NB4 (cell line): ENCODE results near the gene TMEM89.

Experiments used
- DNase-seq: peaks from one replicate; pipeline ENCODE4 v3.0.0; 2010; ENCODE audit warnings: low read depth
- H3K4me3 ChIP-seq: one replicate; pipeline ENCODE4 v1.5.1; 2011; ENCODE audit warnings: mild to moderate bottlenecking, low read depth, low read length, moderate library complexity
- MYC ChIP-seq: IDR thresholded peaks from 2 replicates; pipeline ENCODE4 v1.6.1; 2011; ENCODE audit warnings: low read depth, low read length
- POLR2A ChIP-seq: IDR thresholded peaks from 2 replicates; pipeline ENCODE4 v1.6.1; 2011; ENCODE audit warnings: mild to moderate bottlenecking; ENCODE audit not compliant: insufficient read length; ENCODE audit errors: extremely low read depth
- TF ChIP-seq, protein P1 (sequence below): IDR thresholded peaks from 2 replicates; pipeline ENCODE4 v1.6.1; 2011; ENCODE audit warnings: low read depth, low read length
- TF ChIP-seq, protein P2 (sequence below): IDR thresholded peaks from one replicate; pipeline ENCODE4 v1.5.1; 2012; ENCODE audit warnings: low read depth, low read length

Gene TMEM89

DNA sequence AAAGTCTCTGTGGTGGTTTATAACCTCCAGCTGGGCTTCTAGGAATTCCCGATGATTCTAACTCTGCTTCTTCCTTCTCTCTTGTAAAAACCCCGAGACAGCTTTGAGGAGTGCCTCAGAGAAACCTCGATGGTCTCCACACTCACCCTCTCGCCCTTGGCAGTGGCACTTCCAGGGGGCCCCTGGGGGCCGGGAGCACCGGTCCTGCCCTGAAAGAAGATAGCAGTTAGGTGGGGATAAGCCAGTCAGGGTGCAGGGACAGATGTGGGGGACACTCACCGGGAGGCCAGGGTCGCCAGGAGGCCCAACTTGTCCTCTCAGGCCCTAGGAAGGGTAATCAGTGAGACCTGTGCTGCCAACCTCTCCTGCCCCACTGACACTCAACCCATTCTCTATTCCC is 36.2 kb downstream of the TMEM89 start:
- DNase-seq, result no peak
- TF ChIP-seq, protein P1, sequence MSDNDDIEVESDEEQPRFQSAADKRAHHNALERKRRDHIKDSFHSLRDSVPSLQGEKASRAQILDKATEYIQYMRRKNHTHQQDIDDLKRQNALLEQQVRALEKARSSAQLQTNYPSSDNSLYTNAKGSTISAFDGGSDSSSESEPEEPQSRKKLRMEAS, result no peak
- no peak overlapping the region for H3K4me3 ChIP-seq

DNA sequence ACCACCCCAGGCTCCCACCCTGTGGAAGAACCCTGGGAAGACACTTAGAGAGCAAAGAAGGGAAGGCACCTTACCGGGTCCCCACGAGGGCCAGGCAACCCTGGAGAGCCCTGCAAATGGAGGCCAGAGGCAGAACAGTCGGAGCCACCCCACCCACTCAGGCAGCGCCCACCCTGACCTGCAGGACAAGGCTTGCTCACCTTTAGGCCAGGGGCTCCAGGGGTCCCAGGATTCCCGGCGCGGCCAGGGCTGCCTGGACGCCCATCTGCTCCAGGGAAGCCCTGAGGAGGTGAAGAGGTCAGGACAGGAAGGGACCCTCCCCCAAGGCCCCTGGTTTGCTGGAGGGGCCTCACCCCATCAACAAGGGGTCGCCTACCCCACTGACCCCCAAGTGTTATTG is 36.7 kb downstream of the TMEM89 start:
- H3K4me3 ChIP-seq, result no peak overlapping the region
- DNase-seq, result no peak
- TF ChIP-seq MYC (no peak), POLR2A (no peak)
- TF ChIP-seq, protein P2, sequence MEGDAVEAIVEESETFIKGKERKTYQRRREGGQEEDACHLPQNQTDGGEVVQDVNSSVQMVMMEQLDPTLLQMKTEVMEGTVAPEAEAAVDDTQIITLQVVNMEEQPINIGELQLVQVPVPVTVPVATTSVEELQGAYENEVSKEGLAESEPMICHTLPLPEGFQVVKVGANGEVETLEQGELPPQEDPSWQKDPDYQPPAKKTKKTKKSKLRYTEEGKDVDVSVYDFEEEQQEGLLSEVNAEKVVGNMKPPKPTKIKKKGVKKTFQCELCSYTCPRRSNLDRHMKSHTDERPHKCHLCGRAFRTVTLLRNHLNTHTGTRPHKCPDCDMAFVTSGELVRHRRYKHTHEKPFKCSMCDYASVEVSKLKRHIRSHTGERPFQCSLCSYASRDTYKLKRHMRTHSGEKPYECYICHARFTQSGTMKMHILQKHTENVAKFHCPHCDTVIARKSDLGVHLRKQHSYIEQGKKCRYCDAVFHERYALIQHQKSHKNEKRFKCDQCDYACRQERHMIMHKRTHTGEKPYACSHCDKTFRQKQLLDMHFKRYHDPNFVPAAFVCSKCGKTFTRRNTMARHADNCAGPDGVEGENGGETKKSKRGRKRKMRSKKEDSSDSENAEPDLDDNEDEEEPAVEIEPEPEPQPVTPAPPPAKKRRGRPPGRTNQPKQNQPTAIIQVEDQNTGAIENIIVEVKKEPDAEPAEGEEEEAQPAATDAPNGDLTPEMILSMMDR, result no peak
- TF ChIP-seq, protein P1, result no peak

DNA sequence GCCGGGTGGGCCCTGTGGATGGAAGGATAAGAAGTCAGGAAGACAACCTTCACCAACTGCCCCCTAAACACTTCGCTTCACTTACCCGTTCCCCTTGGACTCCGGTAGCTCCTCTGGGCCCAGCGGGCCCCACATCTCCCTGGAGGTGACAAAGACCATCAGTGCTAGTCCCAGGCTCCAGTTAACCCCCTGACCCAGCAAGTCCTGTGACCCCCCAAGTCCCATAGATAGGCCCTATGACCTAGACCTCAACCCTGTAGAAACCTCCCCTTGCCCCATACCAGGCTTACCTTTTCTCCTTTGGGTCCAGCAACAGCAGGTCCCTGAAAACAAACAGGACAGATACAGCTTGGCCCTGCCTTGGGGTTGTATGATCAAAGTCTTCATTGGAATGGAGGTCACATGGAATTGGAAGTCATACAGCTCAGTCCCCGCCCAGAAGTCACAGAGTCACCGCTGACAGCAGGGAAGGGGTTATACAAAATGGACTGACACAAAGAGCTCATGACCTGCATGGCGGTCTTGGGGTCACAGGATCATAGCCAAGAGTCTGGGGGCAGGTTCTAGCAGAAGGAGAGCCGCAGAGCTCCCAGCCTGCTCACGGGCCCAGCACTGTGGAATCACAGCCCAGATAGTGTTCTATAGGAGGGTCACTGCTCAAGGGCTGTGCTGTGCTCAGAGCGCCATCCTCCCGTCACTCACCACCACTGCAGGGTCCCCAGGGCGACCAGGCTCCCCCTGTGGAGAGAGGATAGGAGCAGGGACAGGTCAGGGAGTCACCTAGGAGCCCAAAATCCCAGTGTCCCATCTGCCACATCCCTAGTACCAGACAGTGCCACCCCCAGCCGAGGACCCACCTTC is 39.7 kb downstream of the TMEM89 start:
- no peak overlapping the region for H3K4me3 ChIP-seq
- DNase-seq, result no peak
- TF ChIP-seq POLR2A (no peak), MYC (no peak)
- TF ChIP-seq, protein P2, result no peak
- TF ChIP-seq, protein P1, result no peak

DNA sequence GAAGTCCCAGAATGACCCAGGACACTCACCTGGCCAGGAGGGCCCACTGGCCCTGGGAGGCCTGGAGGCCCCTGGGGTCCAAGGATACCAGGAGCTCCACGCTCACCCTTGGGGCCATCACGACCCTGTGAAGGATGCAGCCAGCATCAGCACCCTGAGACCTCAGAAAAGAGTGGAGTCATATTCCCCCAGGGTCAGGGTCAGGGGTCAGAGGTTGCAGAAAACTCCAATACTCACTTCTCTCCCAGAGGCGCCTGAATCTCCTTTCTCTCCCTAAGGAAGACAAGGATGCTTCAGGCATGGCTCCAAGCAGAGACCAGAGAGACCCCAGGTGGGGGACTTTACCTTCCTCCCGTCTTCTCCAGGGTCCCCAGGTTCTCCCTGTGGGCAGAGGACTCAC is 44.9 kb downstream of the TMEM89 start:
- DNase-seq, result no peak
- no peak overlapping the region for H3K4me3 ChIP-seq
- TF ChIP-seq, protein P1, result no peak
- TF ChIP-seq POLR2A, result no peak

DNA sequence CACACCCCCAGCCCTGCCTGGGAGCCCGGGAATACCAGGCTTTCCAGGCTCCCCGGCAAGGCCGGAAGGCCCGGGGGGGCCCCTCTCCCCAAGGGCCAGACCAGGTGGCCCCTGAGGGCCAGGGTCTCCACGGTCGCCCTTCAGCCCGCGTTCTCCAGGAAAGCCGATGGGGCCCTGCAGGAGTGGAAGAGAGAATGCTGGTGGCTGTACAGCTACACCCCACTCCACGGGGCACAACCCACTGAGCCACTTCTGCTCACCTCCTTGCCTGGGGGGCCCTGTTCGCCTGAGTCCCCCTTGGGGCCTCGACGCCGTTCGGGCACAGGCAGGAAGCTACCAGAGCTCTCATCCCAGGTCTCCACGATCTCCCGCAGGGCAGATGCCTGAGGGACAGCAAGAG is 46.2 kb downstream of the TMEM89 start:
- TF ChIP-seq, protein P1, result no peak
- TF ChIP-seq MYC, result no peak
- TF ChIP-seq, protein P2, result no peak
- TF ChIP-seq POLR2A, result no peak

DNA sequence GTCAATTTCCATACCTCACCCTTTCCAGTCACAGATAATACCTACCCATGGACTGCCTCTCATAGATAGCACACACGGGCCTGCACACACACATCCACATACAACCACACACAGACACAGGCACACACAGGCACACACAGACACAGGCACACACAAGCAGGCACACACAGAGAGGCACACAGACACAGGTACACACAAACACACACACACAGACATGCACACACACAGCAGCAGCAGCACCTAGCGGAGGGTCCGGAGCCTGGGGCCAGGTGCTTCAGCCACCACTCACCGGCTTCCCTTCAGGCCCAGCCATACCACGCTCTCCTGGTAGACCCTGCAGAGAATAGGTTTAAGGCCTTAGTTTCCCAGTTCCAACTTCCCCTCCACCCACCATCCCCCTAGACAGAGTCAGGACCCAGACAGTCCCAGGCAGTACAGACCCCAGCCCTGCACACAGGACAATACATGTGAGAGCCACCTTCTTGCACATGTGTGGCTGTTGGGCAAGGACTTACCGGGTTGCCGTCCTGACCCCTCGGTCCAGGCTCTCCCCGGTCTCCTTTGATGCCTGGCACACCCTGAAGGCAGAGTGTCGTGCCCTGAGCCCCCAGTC is 47.5 kb downstream of the TMEM89 start:
- TF ChIP-seq, protein P1, result no peak
- TF ChIP-seq, protein P2, result no peak
- TF ChIP-seq MYC, result no peak
- no peak for TF ChIP-seq POLR2A
- DNase-seq, result no peak
- H3K4me3 ChIP-seq, result no peak overlapping the region

More for the DNA sequence above, 46.2 kb downstream of the TMEM89 start:
- no peak for DNase-seq
- H3K4me3 ChIP-seq, result no peak overlapping the region
